ENCODE data around the gene BAIAP2.

Gene BAIAP2

DNA sequence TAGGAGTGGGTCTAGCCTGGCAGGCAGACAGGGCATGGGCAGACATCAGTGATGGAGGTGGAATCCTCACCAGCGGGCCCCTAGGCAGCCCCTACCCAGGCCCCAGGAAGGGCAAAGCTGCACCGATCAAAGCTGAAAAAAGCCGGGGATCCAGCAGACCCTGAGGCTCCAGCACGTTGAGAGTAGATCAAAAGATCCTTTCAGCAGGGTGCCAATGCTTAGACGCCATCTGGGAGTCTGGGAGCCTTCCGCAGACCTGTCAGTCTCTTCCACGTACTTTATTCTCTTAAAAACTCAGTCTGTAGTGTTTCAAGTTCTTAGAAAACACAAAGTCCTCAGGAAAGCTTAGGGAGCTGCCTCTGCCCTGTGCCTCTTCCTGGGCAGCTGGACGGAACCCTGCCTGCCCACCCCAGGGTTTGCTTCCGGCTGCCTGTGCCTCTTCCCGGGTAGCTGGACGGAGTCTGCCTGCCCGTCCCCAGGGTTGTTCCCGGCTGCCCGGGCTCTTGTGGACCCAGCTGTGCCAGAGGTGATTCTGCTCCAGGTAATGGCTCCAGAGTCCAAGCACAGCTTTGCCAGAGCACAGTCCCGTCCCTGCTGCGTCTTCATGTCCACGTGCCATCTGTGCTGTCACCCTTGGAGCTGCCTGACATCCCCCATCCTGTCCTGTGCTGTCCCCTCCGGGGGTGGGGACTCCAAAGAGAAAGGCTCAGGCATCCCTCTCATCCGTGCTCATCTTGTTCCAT lies 79.6 kb downstream of the BAIAP2 start:
- no peak for DNase-seq

GRCh38 chr17:81115219-81115618 lies 80.3 kb downstream of the BAIAP2 start:
- DNase-seq = no peak

- no peak for DNase-seq
Observed at GRCh38 chr17:81115749-81116464, 81.0 kb downstream of the BAIAP2 start.

DNA sequence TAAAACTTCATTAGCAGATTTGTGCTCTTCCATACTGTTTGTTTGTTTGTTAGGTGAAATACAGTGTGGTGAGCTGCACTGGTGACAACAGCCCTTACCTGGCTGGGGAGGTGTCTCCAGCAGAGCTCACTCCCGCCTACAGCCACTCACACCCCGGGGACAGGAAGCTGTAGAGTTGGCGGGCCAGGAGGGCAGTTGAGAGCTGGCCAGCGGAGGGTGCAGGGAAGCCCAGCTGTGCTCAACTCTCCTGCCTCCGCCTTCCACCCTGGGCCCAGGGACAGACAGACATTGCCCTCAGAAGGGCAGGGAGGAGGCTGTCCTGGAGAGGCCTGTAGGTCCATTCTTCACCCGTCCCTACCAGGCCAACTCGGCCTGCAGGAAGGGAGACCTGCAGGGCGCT lies 81.8 kb downstream of the BAIAP2 start:
- DNase-seq = no peak

DNA sequence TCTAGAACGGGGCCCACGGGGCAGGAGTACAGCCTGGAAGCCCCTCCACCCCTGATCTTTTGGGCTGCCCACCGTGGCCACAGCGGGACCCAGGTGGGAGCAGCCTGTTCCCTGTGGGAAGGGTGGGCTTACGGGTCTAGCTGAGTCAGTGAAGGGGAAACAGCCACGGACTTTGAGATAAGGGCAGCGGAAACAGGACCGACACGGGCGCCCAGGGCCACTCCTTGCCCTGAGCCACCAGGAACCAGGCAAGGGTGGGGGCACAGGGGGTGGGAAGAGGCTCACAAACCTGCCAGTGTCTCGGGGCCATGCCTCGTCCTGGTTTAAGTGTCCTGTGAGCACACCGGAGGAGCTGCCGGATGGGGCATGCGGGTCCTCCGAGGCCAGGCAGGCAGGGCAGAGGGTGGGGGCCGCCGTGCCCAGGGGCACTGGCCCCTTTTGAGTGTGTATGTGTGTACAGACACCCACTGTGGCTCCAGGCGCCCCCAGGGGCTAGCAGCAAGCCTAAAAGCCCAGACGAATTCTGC lies 82.8 kb downstream of the BAIAP2 start:
- no peak for DNase-seq

DNA sequence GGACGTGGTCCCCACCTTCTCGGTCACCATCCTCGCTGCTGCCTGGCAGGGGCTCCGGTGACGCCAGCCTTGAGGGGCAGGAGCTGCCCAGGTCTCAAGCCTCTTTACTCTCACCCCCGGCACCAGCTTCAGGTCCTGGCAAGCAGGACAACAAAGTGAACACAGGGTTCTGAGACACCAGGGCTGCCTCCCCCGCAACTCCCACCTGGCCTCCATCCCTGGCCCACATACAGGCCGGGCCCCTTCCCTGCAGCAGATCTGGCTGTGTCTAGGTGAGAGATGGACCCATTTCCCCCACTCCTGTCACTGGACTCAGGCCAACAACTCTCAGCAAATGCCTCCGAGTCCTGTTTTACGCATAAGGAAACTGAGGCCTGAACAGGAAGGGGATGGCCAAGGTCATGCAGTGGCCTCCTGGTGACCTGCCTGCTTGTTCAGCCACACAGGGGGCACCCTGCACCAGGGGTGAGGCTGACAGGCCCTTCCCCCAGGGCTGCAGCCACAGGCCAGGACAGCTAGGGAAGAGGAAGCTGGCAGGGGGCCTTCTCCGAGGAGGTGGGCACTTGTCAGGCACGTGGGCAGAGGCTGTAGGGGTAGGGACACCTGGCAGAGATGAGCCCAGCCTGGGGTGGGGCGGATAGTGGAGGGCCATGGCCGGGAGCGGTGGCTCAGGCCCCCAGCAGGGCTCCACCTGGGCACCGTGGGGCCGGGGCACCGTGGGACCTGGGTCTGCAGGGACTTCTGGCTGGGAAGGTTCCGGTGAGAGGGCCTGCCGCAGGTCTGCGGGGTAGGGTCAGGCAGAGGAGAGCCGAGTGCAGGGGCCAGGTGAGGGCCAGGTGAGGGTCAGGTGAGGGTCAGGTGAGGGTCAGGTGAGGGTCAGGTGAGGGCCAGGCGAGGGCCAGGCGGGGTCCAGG lies 83.6 kb downstream of the BAIAP2 start:
- DNase-seq = no peak

DNA sequence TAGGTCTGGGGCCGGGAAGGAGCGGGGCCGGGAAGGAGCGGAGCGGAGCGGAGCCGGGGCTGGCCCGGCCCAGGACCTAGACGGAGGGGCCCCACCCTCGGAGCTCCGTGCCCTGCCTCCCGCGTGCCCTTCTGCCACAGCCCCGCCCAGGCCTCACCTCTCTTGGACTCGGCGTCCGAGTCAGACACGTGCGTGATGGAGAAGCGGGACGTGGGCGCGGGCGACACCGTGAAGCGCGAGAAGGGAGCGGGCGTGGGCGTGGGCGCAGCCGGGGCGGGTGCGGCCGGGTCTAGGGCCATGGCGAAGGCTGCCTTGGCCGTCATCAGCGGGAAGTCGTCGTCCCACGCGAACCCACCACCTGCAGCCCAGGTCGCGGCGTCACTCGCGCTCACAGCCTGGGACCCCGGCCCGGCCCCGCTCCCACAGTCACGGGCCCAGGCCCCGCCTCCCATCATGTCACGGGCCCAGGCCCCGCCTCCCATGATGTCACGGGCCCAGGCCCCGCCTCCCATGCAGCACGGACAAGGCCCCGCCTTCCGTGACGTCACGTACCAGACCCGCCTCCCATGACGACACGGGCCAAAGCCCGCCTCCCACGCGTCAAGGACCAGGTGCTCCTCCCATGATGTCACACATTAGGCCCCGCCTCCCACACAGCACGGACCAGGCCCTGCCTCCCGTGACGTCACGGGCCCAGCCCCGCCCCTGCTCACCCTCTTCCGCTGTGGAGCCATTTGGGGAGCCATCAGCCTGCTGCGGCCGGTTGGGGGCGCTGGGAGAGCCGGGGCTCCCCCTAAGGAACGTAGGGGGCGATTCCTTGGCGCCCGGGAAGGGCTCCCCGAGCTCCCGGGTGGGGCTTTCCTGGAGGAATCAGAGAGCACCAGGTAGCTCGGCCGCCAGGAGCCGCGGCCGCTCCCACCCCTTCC lies 84.5 kb downstream of the BAIAP2 start:
- DNase-seq = peak; percentile 56

GRCh38 chr17:81120149-81120484 lies 85.2 kb downstream of the BAIAP2 start:
- no peak for DNase-seq

DNA sequence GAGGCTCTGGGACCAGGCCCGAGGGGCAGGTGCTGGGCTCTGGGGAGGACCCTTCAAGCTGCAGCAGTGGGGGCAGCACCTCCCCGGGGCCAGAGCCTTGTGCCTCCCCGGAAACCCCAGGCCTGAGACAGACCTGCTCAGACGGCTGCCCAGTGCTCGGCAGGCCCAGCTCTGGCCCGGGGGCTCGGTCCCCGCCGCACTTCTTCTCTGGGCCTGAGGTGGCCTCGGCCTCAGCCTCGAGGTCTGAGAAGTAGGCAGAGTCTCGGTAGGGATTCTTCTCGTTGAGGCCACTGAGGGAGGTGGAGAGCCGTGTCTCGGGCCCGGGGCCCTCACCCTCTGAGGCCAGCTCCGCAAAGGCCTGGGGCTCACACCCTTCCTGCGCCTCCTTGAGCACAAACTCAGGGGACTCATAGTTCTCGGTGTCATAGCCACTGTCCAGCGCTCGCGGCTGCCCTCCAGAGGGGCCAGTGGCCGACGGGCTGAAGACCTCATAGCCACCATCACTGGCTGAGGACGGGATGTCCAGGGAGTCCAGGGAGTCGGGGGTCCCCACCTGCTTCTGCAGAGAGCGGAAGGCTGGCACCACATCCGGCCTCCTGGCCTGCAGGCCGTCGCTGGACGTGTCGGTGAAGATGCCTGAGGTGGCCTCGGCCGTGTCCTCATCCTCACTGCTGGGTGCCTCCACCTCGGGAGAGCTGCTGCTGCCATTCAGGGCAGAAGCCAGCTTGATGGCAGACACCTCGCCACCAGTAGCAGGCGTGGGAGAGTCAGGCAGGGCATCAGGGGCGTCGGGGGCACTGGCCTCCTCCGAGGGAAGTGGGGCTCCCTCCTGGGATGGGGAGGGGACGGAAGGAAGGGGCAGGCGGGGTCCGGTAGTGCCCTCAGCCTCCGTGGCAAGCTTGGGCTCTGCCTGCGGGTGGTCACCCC lies 86.0 kb downstream of the BAIAP2 start:
- no peak for DNase-seq

DNA sequence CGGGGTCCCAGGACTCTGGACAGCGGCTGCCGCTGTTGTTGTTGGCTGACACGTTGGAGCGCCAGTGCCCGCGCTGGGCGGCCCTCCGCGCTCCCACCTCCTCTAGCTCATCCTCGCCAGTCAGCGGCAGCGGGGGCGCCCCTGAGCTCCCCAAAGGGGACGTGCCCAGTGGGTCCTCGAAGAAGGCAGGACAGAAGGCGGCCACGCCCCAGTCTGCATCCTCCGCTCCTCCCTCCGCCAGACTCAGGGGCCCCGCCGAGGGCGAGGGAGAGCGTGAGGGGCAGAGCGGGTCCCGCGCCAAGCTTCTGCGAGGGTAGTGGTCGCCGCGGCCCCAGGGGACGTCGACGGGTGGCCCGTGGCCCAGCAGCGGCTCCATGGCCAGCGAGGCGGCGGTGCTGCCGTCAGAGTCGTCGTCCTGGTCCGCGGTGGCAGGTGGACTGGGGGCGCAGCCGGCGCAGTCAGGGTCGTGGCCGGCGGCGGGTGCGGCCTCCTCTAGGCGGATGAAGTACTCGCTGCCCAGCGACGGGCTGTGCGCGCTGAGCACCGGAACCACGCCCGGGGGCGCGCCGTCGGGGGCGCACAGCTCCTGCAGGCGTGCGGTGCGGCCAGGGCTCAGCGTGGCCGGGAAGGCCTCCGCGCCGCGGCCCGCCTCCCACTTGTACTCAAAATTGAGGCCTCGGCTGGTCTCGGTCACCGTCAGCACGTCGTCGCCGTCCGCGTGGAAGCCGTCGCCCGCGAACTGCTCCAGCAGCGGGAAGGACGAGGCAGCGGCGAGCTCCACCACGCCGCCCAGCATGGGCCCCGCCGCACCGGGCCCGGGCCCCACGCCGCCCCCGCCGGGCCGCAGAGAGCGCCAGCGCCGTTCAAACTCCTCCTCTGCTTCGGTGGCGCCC lies 87.1 kb downstream of the BAIAP2 start:
- no peak for DNase-seq

DNA sequence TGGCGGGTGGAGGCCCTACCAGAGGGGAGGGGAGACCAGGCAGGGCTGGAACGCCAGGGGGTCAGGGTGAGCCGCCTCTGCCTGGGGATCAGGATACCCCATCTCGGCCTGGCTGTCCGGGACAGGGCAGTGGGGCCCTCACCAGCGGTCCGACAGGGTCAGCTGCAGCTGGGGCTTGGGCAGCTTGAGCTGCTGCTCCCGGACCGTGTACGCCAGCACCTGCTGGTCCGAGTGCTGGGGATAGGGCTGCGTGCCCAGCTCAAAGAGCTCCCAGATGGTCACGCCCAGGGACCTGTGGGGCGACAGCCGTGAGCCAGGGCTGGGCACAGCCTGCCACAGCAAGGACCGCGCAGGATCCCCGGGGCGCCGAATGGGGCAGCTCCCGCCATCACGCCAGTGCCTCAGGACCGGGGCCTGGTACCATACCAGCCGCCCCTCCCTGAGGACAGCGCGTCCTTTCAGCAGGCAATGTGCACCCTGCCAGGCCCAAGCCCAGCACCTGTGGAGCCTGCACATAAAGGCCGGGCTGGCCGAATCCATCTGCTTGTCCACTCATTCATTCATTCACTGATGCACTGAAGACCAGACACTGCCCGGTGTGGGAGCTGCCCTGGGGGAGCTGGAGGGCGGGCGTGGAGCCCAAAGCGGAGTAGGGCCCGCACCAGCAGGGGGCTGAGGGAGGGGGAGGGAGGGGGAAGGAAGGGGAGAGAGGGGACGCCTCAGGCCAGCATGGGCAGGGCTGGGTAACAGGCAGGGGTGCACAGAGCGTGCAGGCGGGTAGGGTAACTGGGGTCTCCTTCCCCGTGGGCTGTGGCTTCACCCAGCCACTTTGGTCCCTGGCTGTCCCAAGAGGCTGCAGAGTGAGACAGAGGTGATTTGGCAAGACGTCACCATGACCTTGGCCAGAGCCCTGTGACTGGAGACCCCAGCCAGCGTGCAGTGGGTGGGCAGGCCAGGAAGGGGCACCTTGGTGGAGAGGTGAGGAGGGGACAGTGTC lies 88.4 kb downstream of the BAIAP2 start:
- DNase-seq = no peak

DNA sequence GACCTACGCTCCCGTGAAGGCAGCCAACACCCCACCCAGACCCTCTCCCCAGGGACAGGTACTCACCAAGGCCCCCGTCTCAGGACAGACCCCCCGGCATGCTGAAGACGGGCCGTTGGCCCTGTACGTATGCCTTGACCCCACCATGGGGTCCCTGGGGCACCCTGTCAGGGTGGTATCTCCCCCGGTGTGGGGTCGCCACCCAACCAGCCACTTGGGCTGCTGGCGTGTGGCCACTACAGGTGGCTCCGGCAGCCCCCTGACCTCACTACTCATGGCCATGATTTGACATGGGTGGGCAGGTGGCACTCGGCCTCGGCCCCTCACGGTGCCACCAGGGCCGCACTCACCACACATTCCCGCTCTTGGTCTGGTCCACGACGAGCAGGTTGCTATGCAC lies 89.4 kb downstream of the BAIAP2 start:
- no peak for DNase-seq

GRCh38 chr17:81125573-81126081 lies 90.7 kb downstream of the BAIAP2 start:
- no peak for DNase-seq

DNA sequence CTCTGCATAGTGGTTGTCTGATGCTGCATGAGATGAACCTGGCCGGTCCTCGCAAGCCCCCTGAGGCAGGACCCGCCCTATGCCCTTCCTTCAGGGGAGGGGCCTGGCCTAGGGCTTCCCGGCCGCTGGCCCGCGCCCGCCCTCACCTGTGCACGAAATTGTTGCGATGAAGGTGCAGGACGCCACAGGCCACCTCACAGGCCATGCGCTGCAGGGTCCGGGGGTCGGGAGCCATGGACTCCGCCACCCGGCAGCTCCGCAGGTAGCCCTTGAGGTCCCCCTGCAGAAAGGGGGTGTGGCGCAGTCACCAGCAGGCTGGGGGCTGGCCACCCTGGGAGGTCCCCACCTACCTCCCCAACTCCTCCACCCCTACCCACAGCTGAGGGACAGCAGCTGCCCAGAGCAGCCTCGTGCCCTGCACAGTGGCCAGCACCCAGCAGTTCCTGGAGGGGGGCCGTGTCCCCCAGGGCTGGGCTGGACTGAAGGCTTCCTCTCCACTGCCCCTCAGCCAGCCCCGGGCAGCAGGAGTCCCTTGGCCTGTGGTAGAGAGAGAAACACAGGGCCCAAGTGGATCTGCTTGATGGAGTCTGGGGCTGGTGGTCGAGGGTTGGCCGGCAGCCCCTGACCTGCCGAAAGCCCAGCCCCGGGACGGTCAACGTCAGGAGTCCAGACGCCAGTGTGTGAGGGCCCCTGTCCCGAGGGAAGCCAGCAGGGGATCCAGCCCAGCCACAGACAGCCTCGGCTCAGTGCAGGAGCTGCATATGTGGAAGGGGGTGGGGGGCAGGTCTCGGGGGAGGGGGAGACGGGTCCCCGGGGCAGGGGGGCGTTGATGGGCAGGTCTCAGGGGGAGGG lies 91.6 kb downstream of the BAIAP2 start:
- DNase-seq = no peak

- DNase-seq = no peak
Observed at GRCh38 chr17:81127133-81127455, 92.1 kb downstream of the BAIAP2 start.

GRCh38 chr17:81127526-81128177 lies 92.7 kb downstream of the BAIAP2 start:
- no peak for DNase-seq

- DNase-seq = no peak
Observed at GRCh38 chr17:81128338-81128737, 93.4 kb downstream of the BAIAP2 start.

Data from activated gamma-delta T cell (primary cell).